ENCODE results near the gene CHADL.

CHADL gene

DNA sequence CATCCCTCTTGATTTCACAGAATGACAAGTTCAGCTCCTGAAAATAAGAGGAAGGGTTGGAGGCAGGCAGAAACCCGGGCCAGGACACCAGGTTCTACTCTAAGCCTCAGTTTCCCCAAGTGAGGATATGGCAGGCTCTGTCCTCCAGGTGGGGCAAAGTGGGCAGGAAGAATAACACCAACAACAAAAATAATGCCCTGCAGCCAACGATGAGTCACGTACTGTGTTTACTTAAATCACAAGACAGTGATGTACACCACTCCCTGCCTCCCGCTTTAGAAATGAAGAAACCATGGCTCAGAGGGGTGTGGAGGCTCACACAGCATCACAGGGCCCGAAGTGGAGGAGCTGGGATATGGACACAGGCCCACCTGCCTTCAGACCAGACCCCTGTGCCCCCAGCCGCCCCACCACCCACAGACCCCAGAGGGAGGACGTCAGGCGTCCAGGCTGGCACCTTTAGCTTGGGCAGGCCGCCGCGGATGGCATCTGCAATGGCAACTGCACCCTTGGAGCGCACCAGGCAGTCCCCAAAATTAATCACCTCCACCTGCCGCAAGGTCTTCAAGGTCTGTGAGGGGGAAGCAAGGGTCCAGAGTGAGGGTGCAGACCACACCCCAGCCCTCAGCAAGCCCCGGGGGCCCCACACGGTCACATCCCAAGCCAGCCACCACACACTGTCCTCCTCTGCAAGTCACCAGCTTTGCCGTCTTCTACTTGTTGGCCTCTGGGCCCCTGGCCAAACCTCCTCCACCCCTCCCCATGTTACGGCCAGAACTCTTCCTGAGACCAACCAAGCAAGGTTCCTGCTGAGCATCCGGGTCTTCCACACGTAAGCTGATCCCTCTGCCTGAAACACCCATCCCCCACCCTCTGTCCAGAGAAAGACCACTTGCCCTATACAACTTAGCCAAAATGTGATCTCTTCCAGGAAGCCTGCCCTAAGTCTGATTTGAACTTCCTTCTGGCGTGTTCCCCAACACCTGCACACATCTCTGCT lies 15.8 kb upstream of the CHADL start:
- CTCF ChIA-PET: interaction anchor here (0.8 to 1.3 kb wide), 4 partner anchors 11 to 147 kb away, joined by 3 to 4 read pairs (median 4); no protein-coding TSS in a partner anchor
- peaks cover 77 to 98% of the 10 kb centered on the region in 2 experiments for H3K36me3 ChIP-seq (ENCODE audit: control insufficient read depth in 2 of 2, insufficient read depth in 1 of 2, low read length in 2 of 2)

More for the DNA sequence above, 15.8 kb upstream of the CHADL start:
- H3K4me1 ChIP-seq (ENCODE audit: control insufficient read depth, insufficient read depth, low read length): peaks cover 6% of the 10 kb centered on the region; the same call in 1 of the 2 replicates
- peak overlapping the region; percentile 68; the same call in 1 of the 2 replicates for H3K27ac ChIP-seq (ENCODE audit: extremely low read depth, low read depth, low read length)
- H3K4me3 ChIP-seq (ENCODE audit: low read depth, low read length): no peak overlapping the region
- TF ChIP-seq ZXDB (tag by site-specific recombination; IDR thresholded peaks at IDR 0.05) (no peak), ZNF132 (tag by site-specific recombination; IDR thresholded peaks at IDR 0.05; ENCODE audit: borderline replicate concordance) (no peak), WT1 (tag by site-specific recombination; IDR thresholded peaks at IDR 0.05) (peak; percentile 79), SCRT2 (tag by site-specific recombination; IDR thresholded peaks at IDR 0.05) (peak; percentile 64), ZNF600 (tag by site-specific recombination; IDR thresholded peaks at IDR 0.05) (0 out of 2 replicates have a peak, but pooled peaks have one; percentile 21), ZNF335 (tag by site-specific recombination; conservative IDR thresholded peaks at IDR 0.05) (0 out of 2 replicates have a peak, but pooled peaks have one; percentile 26), ZIC2 (tag by site-specific recombination; IDR thresholded peaks at IDR 0.05) (peak; percentile 39), GLIS1 (tag by site-specific recombination; IDR thresholded peaks at IDR 0.05) (peak; percentile 39), GLI2 (tag by site-specific recombination; IDR thresholded peaks at IDR 0.05; ENCODE audit: borderline replicate concordance, low read depth) (no peak), HOXA7 (CRISPR knock-in tag; IDR thresholded peaks at IDR 0.05; ENCODE audit: borderline replicate concordance) (no peak), KLF8 (tag by site-specific recombination; IDR thresholded peaks at IDR 0.05) (peak; percentile 42; the same call in 1 of the 2 replicates), RBAK (tag by site-specific recombination; IDR thresholded peaks at IDR 0.05) (no peak), BCL11A (tag by site-specific recombination; IDR thresholded peaks at IDR 0.05; ENCODE audit: low read depth) (no peak), ZNF221 (tag by site-specific recombination; IDR thresholded peaks at IDR 0.05; ENCODE audit: borderline replicate concordance) (no peak), ZNF530 (tag by site-specific recombination; IDR thresholded peaks at IDR 0.05; ENCODE audit: low read depth) (no peak), ZNF292 (tag by site-specific recombination; IDR thresholded peaks at IDR 0.05; ENCODE audit: borderline replicate concordance, low read depth) (no peak), ZNF394 (tag by site-specific recombination; IDR thresholded peaks at IDR 0.05; ENCODE audit: borderline replicate concordance) (peak; percentile 40; the same call in 1 of the 2 replicates), ZSCAN16 (tag by site-specific recombination; IDR thresholded peaks at IDR 0.05) (no peak), ZNF629 (tag by site-specific recombination; IDR thresholded peaks at IDR 0.05) (peak; percentile 20; the same call in 1 of the 2 replicates)
- TF ChIP-seq, protein P1, sequence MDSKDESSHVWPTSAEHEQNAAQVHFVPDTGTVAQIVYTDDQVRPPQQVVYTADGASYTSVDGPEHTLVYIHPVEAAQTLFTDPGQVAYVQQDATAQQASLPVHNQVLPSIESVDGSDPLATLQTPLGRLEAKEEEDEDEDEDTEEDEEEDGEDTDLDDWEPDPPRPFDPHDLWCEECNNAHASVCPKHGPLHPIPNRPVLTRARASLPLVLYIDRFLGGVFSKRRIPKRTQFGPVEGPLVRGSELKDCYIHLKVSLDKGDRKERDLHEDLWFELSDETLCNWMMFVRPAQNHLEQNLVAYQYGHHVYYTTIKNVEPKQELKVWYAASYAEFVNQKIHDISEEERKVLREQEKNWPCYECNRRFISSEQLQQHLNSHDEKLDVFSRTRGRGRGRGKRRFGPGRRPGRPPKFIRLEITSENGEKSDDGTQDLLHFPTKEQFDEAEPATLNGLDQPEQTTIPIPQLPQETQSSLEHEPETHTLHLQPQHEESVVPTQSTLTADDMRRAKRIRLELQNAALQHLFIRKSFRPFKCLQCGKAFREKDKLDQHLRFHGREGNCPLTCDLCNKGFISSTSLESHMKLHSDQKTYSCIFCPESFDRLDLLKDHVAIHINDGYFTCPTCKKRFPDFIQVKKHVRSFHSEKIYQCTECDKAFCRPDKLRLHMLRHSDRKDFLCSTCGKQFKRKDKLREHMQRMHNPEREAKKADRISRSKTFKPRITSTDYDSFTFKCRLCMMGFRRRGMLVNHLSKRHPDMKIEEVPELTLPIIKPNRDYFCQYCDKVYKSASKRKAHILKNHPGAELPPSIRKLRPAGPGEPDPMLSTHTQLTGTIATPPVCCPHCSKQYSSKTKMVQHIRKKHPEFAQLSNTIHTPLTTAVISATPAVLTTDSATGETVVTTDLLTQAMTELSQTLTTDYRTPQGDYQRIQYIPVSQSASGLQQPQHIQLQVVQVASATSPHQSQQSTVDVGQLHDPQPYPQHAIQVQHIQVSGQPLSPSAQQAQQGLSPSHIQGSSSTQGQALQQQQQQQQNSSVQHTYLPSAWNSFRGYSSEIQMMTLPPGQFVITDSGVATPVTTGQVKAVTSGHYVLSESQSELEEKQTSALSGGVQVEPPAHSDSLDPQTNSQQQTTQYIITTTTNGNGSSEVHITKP (tag by site-specific recombination; IDR thresholded peaks at IDR 0.05): peak; percentile 18; the same call in 1 of the 2 replicates
- TF ChIP-seq, protein P2, sequence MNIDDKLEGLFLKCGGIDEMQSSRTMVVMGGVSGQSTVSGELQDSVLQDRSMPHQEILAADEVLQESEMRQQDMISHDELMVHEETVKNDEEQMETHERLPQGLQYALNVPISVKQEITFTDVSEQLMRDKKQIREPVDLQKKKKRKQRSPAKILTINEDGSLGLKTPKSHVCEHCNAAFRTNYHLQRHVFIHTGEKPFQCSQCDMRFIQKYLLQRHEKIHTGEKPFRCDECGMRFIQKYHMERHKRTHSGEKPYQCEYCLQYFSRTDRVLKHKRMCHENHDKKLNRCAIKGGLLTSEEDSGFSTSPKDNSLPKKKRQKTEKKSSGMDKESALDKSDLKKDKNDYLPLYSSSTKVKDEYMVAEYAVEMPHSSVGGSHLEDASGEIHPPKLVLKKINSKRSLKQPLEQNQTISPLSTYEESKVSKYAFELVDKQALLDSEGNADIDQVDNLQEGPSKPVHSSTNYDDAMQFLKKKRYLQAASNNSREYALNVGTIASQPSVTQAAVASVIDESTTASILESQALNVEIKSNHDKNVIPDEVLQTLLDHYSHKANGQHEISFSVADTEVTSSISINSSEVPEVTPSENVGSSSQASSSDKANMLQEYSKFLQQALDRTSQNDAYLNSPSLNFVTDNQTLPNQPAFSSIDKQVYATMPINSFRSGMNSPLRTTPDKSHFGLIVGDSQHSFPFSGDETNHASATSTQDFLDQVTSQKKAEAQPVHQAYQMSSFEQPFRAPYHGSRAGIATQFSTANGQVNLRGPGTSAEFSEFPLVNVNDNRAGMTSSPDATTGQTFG (tag by site-specific recombination; IDR thresholded peaks at IDR 0.05; ENCODE audit: borderline replicate concordance): no peak
- TF ChIP-seq, protein P3, sequence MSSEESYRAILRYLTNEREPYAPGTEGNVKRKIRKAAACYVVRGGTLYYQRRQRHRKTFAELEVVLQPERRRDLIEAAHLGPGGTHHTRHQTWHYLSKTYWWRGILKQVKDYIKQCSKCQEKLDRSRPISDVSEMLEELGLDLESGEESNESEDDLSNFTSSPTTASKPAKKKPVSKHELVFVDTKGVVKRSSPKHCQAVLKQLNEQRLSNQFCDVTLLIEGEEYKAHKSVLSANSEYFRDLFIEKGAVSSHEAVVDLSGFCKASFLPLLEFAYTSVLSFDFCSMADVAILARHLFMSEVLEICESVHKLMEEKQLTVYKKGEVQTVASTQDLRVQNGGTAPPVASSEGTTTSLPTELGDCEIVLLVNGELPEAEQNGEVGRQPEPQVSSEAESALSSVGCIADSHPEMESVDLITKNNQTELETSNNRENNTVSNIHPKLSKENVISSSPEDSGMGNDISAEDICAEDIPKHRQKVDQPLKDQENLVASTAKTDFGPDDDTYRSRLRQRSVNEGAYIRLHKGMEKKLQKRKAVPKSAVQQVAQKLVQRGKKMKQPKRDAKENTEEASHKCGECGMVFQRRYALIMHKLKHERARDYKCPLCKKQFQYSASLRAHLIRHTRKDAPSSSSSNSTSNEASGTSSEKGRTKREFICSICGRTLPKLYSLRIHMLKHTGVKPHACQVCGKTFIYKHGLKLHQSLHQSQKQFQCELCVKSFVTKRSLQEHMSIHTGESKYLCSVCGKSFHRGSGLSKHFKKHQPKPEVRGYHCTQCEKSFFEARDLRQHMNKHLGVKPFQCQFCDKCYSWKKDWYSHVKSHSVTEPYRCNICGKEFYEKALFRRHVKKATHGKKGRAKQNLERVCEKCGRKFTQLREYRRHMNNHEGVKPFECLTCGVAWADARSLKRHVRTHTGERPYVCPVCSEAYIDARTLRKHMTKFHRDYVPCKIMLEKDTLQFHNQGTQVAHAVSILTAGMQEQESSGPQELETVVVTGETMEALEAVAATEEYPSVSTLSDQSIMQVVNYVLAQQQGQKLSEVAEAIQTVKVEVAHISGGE (tag by site-specific recombination; conservative IDR thresholded peaks at IDR 0.05; ENCODE audit: low read depth): no peak
- H3K9me3 ChIP-seq (ENCODE audit: control insufficient read depth, insufficient read depth, low read depth, low read length): no peaks in the 10 kb centered on the region
- POLR2A ChIA-PET: interaction anchor here (1.1 to 2.0 kb wide), 3 partner anchors 11 to 25 kb away, joined by 3 to 5 read pairs (median 4); no protein-coding TSS in a partner anchor

Data from HEK293 (cell line).